RCC 7860 (cell line): Measurements from ENCODE around the gene ZNF628.
A peak's percentile ranks its signal among the peaks of the same experiment; 100 is the strongest.

Experiments
- DNase-seq: peaks from one replicate; pipeline ENCODE4 v3.0.0-alpha.2; 2015; ENCODE audit warnings: low spot score
- FAIRE-seq: peaks from 2 replicates; lab custom pipeline; 2012; peaks lifted over from hg19 to GRCh38; lab: Jason Lieb, UNC

The ZNF628 gene

DNA sequence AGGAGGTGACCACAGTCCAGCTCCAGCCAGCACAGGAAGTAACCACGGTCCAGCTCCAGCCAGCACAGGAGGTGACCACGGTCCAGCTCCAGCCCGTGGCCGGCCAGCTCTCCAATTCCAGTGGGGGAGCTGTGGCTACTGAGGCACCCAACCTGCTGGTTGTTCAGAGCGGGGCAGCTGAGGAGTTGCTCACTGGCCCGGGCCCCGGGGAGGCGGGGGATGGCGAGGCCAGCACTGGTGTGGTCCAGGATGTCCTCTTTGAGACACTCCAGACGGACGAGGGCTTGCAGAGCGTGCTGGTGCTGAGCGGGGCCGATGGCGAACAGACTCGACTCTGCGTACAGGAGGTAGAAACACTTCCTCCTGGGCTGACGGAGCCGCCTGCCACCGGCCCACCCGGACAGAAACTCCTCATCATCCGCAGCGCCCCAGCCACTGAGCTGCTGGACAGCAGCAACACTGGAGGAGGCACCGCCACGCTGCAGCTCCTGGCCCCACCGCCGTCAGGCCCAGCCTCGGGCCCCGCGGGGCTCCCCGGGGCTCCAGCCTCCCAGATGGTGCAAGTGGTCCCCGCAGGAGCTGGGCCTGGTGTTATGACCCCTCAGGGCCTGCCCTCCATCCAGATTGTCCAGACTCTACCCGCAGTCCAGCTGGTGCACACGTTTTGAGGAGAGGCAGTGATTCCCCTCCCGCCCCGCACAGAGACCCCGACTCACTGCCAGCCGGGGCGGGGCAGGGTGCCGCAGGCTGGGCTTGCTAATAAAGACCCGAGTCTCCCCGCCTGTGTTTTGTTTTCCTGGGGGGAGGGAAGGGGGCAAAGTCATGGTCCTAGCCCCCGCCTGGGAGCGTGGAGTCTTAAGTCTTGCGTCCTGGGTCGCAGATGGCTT lies 7.5 kb downstream of the ZNF628 start:
- DNase-seq (no peak), FAIRE-seq (no peak)

- peak; percentile 16 for DNase-seq
- no peak for FAIRE-seq
These were observed 8.4 kb downstream of the ZNF628 start, which contains the start of gene NAT14 for GRCh38 chr19:55484593-55485438. NAT14 (plus strand) TSS chr19:55485188; CDS start chr19:55485709, 521 bp downstream.

- DNase-seq (no peak), FAIRE-seq (no peak)
These were observed 9.1 kb downstream of the ZNF628 start for GRCh38 chr19:55485439-55486011.

GRCh38 chr19:55486043-55486970 lies 9.9 kb downstream of the ZNF628 start:
- no peak for DNase-seq

DNA sequence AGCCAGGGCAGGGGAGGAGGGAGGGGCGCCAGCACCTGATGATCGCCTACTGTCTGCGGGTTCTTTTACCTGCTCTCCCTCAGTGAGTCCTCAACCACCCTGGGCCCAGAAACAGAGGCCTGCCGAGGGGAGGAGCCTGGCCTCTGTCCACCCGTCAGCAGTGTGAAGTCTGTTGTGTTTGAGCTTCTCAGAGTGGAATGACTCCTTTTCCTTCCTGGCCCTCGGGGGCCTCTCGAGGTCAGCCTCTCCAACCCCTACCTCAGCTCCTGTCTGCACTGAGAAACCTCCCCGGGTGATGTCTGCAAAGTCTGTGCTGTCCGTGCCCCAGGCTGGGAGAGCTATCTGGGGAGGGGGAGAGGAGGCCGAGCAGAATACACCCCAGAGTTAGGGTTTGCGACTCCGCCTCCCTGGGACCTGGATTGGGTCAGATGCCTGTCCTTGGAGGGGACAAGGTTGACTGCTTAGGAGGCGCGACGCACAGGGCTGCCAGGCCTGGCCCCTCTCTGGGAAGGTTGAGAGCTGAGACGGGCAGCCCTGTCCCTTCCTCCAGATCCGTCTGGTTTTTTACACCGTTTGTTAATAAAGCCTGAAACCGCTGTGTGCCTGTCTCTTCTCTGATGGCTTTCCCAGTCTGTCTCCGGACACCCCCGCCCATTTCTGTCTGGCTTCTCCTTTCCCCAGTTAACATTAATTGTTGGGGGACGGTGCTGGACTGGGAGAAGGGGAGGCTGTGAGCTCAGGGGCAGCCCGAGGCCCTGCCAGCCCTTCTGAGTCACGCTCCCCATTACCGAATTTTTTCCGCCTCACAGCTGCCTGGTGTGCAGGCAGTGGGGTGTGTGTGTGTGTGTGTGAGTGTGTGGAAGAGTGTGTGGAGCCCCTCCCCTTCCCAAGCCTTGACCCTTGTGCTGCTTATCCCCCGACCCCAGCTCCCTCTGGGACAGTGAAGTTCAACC lies 10.8 kb downstream of the ZNF628 start:
- peak; percentile 62 for FAIRE-seq
- DNase-seq: peak; percentile 50

More at GRCh38 chr19:55486043-55486970, 9.9 kb downstream of the ZNF628 start:
- FAIRE-seq: no peak

DNA sequence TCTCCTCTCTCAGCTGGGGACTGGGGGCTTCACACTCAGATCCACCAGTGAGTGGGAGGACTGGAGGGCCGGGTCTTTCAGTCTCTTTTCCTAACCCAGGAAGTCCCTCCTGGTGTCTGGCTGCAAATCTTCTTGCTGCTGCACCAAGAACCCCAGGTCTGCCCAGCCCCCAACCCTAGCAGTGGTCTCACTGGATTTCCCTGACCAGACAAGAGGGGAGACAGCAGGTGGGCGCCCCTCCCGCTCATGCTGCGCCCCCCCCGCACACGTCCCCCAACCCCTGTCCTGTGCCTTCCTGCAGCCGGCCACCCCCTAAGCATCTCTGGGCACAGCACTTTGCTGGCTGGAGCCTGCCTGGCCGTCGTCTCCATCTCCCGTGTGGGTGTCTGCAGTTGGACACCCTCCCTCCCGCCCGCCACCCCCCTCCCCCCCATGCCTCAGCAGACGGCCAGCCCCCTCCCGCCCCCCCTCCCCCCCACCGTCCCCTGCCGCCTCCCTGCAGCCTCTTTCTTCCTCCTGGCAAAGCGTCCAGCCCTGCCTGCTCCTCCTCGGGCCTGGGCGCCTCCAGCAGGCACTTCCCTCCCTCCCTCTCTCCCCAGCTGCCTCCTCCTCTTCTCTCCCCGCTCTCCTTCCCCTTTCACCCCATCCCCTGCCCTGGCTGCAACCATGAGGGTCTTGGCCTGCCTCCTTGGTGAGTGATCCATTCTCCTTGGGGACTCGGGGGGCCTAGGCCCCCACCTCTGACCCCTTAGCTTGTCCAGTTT lies 11.7 kb downstream of the ZNF628 start, which contains the start of gene SSC5D:
Gene SSC5D (plus strand): TSS at position 513 of the 764 bp plus-strand sequence. CDS start 154 bp downstream, at position 667.
- DNase-seq (no peak), FAIRE-seq (no peak)

- DNase-seq (no peak), FAIRE-seq (no peak)
These were observed 12.7 kb downstream of the ZNF628 start for GRCh38 chr19:55488986-55489710.

DNA sequence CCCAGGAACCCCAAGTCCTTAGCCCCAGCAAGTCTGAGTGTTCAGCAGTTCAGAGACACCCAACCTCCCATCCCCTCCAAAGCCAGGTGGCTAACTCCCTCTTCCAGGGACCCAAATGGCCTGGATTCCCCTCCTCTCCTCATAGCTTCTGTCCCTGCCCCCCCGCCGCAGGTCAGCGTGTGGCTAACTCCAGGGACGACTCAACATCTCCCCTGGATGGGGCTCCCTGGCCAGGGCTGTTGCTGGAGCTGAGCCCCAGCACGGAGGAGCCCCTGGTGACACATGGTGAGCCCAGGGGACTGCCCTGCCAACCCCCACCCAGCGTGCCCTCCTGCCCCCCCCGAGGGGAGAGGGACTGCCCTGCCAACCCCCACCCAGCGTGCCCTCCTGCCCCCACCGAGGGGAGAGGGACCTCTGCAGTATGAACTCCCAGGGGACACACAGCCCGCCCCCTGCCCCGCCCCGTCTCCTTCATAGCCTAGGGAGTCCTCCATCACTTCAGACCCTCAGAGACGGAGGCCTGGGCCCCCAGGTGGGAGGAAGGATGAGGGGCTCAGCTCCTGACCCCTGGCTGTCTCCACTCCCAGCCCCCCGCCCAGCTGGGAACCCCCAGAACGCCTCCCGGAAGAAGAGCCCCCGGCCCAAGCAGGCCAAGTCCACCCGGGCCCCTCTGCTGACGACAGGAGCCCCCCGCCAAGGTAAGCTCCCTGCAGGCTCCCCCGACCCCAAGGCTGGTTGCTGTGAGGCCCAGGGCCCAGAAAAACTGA lies 13.5 kb downstream of the ZNF628 start:
- DNase-seq (no peak), FAIRE-seq (no peak)

DNA sequence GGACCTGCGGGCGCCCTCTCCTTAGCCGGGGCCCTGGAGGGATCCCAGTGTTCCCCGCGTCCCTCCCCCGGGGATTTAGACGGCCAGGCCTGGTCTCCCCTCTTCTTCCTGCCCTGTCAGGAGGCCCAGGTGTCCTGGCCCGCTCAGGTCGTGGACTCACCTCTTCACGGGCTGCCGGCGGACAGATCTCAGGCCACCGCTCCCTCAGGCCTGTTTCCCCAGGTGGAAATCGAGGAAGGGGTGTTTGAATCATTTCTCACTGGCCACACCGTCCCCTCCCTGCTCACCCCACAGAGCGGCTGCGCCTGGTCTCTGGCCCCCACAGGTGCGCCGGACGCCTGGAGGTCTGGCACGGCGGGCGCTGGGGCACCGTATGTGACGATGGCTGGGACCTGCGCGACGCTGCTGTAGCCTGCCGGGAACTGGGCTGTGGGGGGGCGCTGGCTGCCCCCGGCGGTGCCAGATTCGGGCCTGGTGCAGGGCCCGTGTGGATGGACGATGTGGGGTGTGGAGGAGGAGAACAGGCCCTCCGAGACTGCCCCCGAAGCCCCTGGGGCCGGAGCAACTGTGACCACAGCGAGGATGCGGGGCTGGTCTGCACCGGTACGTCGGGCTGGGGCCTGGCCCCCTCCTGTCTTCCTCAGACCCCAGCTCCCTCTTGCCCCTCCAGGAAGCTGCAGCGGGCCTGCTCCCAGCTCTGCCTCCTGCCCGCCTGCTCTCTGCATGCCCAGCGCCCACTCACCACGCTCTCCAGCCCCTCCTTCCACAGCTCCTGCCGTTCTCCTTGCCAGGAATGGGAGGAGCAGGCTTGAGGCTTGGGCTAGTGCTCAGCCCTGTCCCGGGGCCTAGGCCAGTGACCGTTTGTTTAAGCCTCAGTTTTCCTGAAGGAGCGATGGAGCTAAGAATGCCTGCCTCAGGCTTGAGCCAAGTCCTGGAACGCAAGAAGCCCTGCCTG lies 14.3 kb downstream of the ZNF628 start:
- DNase-seq (no peak), FAIRE-seq (no peak)

DNA sequence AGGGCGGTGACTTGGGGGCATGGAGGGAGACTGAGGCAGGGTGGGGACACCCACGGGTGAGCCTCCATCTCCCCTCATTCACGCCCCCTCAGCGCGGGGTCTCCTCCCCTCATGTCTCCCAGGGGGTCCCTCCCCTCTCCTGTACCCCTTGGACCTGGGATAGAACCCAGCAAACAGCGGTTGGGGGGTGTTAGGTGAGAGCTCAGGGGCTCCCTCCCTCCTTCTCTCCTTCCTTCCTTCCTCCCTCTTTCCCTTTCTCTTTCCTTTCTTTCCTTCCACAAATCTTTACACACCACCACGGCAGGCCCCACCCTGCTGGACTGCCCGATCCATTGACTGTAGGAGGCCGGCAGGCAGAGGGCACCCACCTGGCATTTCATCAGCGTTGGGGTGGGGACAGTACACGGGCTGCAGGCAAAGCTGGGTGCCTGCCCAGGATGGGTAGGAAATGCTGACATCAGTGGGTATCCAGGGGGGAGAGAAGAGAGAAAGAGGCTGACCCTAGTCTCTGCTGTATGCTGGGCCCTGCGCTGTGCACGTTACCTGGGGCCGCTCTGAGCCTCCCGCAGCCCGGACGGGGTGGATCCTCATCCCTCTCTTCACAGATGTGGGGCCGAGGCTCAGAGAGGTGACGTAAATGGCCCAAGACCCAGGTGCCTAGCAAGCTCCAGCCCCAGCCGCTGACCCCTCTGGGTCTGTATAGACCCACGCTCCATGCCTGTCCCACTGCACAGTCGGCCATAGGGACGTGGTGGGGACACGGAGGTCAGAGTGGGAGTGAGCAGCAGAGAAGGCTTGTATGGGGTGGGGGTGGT lies 15.3 kb downstream of the ZNF628 start:
- FAIRE-seq (no peak), DNase-seq (no peak)

- FAIRE-seq: no peak
- DNase-seq: no peak
These were observed 16.0 kb downstream of the ZNF628 start for GRCh38 chr19:55492362-55492944.

DNA sequence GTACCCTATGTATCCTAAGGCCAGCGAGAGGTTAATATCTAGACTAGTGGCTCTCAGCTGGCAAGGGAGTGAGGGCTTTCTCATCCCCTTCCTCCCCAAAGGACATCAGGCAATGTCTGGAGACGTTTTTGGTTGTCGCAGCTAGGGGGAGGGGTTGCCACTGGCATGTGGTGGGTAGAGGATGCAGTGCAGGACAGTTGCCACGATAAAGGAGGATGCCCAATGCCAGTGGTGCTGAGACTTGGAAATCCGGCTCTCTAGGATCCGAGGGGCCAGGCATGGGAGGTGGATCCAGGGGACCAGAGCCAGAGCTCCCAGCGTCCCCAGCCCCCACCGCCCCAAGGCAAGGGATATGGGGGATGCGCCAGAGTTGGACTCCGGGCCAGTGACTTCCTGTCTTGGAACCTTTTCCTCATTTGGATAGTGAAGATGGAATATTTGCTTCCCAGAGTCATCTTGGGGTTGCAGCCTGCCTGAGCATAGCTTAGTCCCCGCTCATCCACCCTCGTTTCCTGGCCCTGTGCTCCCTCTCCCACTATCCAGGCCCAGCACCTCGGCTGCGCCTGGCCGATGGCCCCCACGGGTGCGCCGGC lies 16.7 kb downstream of the ZNF628 start:
- DNase-seq (no peak), FAIRE-seq (no peak)

- FAIRE-seq (no peak), DNase-seq (no peak)
These were observed 17.3 kb downstream of the ZNF628 start for GRCh38 chr19:55493645-55494171.
